ENCODE measurements around the gene THSD4. TPM values are rescaled to one million over a fixed set of nuclear protein-coding genes. Genes with fewer than 3 reads are reported as not detected.

The THSD4 gene
- total and polyA plus RNA-seq, 2 of the 8 experiments (the other 6 are each of a cell fraction or from before 2014, with no cell fraction given), result 2.5 to 6.2 TPM

DNA sequence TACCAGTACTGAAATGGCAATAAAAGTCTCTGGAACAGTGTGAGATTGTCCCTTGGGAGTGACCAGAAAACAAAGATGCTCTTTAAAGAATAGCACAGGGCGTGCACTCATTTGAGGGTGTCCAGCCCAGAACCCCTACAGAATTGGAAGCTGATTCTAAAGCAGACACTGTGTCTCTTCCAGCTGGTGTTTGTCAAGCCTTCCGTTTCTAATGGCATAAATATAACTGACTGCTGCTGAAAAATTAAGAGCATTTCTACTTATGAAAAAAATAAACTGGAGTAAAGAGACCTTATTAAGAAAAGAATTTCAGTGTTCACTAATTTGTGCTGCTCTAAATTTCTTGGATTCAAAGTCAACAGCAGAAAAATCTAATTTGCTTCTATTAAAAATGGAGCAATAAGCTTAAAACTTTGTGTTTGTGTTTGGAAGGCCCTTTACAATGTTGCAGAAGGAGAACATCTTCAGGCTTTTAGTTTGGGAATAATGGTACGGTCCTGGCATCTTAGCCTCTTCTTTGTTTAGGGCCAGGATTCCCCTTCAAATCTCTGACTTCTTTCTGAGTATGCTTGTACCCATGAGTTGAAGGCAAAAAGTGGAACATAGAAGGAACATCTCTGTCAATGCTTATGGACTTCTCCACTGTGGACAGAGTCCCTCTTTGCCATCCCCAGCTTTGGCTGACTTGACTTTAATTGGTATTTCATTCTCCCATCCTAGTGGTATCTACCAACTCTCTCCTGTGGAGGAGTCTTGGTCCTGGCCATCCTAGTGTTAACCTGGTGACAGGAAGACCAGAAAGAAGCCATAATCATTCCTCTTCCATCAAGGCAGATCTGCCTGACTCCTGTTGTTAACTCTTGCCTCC lies 65.9 kb downstream of the THSD4 start:
- ChIA-PET CTCF (ENCODE audit: partially characterized antibody) (interaction anchor here (1.0 kb wide), 1 partner anchor 483 kb away, joined by 3 read pairs; no protein-coding TSS in a partner anchor), POLR2A (ENCODE audit: partially characterized antibody) (no interaction called here)
- Histone ChIP-seq H3K4me2 (ENCODE audit: insufficient read depth in 1 of 2, low read depth in 2 of 2, low read length in 2 of 2) (no peak overlapping the region), H4K20me1 (replicated peaks in 1 of 2; ENCODE audit: control insufficient read depth in 1 of 2, insufficient read depth in 2 of 2, low read length in 2 of 2) (no peaks in the 10 kb centered on the region), H2BK5ac (ENCODE audit: low read depth, low read length) (no peak overlapping the region), H3K79me2 (ENCODE audit: control insufficient read depth in 1 of 2, insufficient read depth in 2 of 2, low read length in 2 of 2) (no peaks in the 10 kb centered on the region), H3K56ac (replicated peaks; ENCODE audit: insufficient read length, low read depth, low read length) (no peak overlapping the region), H3K9me3 (ENCODE audit: insufficient read depth in 2 of 2, low read depth in 1 of 2, low read length in 1 of 2) (no peaks in the 10 kb centered on the region), H2BK20ac (ENCODE audit: low read length) (no peak overlapping the region), H2BK12ac (ENCODE audit: low read depth, low read length) (no peak overlapping the region), H3K27ac (ENCODE audit: low read depth, low read length) (no peak overlapping the region), H3K18ac (ENCODE audit: extremely low read depth, low read length) (no peak overlapping the region), H2BK15ac (ENCODE audit: low read length) (no peak overlapping the region), H2AFZ (ENCODE audit: low read length) (no peak overlapping the region), H3K79me1 (ENCODE audit: low read depth, low read length) (no peaks in the 10 kb centered on the region), H4K8ac (ENCODE audit: extremely low read depth, insufficient read depth, low read length) (no peak overlapping the region), H4K91ac (replicated peaks; ENCODE audit: insufficient read length, low read length) (no peak overlapping the region), H3K9ac (replicated peaks in 1 of 4; ENCODE audit: extremely low read depth in 1 of 4, low read depth in 3 of 4, low read length in 3 of 4) (no peak overlapping the region), H3K23ac (ENCODE audit: insufficient read length) (no peak overlapping the region), H3K4me1 (replicated peaks in 1 of 4; ENCODE audit: control insufficient read depth in 3 of 4, insufficient read depth in 4 of 4, low read length in 3 of 4) (no peaks in the 10 kb centered on the region), H2BK120ac (replicated peaks; ENCODE audit: low read depth, low read length) (no peak overlapping the region), H3K23me2 (ENCODE audit: low read depth, low read length) (no peaks in the 10 kb centered on the region), H3K4me3 (ENCODE audit: extremely low read depth in 1 of 4, insufficient read depth in 2 of 4, low read depth in 3 of 4, low read length in 4 of 4) (no peak overlapping the region), H3K4ac (replicated peaks; ENCODE audit: insufficient read length, low read depth, low read length) (no peak overlapping the region), H3K36me3 (ENCODE audit: control insufficient read depth in 2 of 4, insufficient read depth in 4 of 4, low read length in 3 of 4) (no peaks in the 10 kb centered on the region), H3K14ac (ENCODE audit: insufficient read length) (no peak overlapping the region), H3K27me3 (replicated peaks in 1 of 4; ENCODE audit: control insufficient read depth in 3 of 4, extremely low read depth in 1 of 4, insufficient read depth in 3 of 4, low read length in 3 of 4) (no peaks in the 10 kb centered on the region), H4K5ac (ENCODE audit: insufficient read length, low read depth, low read length) (no peak overlapping the region), H2AK5ac (ENCODE audit: low read depth, low read length) (no peak overlapping the region)
- FAIRE-seq, result no peak
- WGBS, 2 experiments (ENCODE audit: extremely low coverage in 1 of 2, insufficient coverage in 1 of 2, insufficient read length in 1 of 2, insufficient replicate concordance in 2 of 2, low coverage in 1 of 2, low lambda C conversion rate in 2 of 2, missing lambda C conversion rate in 1 of 2), result 80% methylated on average over 3 of the region's 3 CpGs; no CpG with 5 or more reads in 1 of the 2 experiments
- no peak for DNase-seq (ENCODE audit: low read depth in 1 of 2, low spot score in 2 of 2)
- TF ChIP-seq FOSL1 (IDR thresholded peaks at IDR 0.05; ENCODE audit: insufficient read depth, low read depth, low read length) (no peak), HDAC6 (IDR thresholded peaks at IDR 0.05; ENCODE audit: low read depth, low read length) (no peak), YY1 (IDR thresholded peaks at IDR 0.05; ENCODE audit: low read depth, low read length) (no peak), EZH2 (IDR thresholded peaks at IDR 0.05; ENCODE audit: low read depth, low read length, severe bottlenecking) (no peak), CHD2 (IDR thresholded peaks at IDR 0.05; ENCODE audit: low read length) (no peak), CBX8 (IDR thresholded peaks at IDR 0.05; ENCODE audit: borderline replicate concordance, low read depth, low read length) (no peak), SRF (IDR thresholded peaks at IDR 0.05; ENCODE audit: low read depth, low read length) (no peak), ASH2L (IDR thresholded peaks at IDR 0.05; ENCODE audit: low read length) (no peak), JUND (IDR thresholded peaks at IDR 0.05; ENCODE audit: low read length) (no peak), GTF2F1 (IDR thresholded peaks at IDR 0.05; ENCODE audit: borderline replicate concordance, low read depth, low read length) (no peak)
- TF ChIP-seq, protein P1, sequence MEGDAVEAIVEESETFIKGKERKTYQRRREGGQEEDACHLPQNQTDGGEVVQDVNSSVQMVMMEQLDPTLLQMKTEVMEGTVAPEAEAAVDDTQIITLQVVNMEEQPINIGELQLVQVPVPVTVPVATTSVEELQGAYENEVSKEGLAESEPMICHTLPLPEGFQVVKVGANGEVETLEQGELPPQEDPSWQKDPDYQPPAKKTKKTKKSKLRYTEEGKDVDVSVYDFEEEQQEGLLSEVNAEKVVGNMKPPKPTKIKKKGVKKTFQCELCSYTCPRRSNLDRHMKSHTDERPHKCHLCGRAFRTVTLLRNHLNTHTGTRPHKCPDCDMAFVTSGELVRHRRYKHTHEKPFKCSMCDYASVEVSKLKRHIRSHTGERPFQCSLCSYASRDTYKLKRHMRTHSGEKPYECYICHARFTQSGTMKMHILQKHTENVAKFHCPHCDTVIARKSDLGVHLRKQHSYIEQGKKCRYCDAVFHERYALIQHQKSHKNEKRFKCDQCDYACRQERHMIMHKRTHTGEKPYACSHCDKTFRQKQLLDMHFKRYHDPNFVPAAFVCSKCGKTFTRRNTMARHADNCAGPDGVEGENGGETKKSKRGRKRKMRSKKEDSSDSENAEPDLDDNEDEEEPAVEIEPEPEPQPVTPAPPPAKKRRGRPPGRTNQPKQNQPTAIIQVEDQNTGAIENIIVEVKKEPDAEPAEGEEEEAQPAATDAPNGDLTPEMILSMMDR (IDR thresholded peaks at IDR 0.05; ENCODE audit: control extremely low read depth in 1 of 3, insufficient read depth in 1 of 3, low read depth in 1 of 3, low read length in 3 of 3), result no peak

Data from H1 (cell line).